ENCODE data around the gene DGKZ.

DGKZ gene

GRCh38 chr11:46305295-46305694, 42.0 kb upstream of the DGKZ start:
- Histone ChIP-seq H3K4me2 (ENCODE audit: low read depth, low read length) (no peak overlapping the region), H3K4me3 (ENCODE audit: low read length) (no peak overlapping the region), H4K20me1 (ENCODE audit: insufficient read depth, low read length) (no peaks in the 10 kb centered on the region), H3K36me3 (replicated peaks; ENCODE audit: insufficient read depth, low read length) (no peaks in the 10 kb centered on the region), H3K4me1 (ENCODE audit: low read length) (peaks cover under 1% of the 10 kb centered on the region; the same call in 1 of the 2 replicates), H3F3A (ENCODE audit: insufficient read depth, low read length) (0 out of 2 replicates have a peak, but pooled peaks cover 4% of the 10 kb centered on the region), H3K27ac (ENCODE audit: low read length) (no peak overlapping the region), H3K27me3 (replicated peaks; ENCODE audit: insufficient read depth, low read length) (no peaks in the 10 kb centered on the region; the same call in 1 of the 2 replicates), H3K79me2 (ENCODE audit: low read length) (no peaks in the 10 kb centered on the region), H2AFZ (ENCODE audit: low read length) (no peak overlapping the region), H3K9me3 (replicated peaks; ENCODE audit: insufficient read depth, low read length) (no peaks in the 10 kb centered on the region), H3K9me2 (replicated peaks; ENCODE audit: insufficient read depth, low read length) (no peaks in the 10 kb centered on the region), H3K9ac (ENCODE audit: low read length) (no peak overlapping the region)
- no peak for DNase-seq
- TF ChIP-seq CTCF (IDR thresholded peaks at IDR 0.05; ENCODE audit: low read length) (no peak), EZH2 (optimal IDR thresholded peaks at IDR 0.05; ENCODE audit: low read depth, low read length) (no peak), EZH2phosphoT487 (IDR thresholded peaks at IDR 0.05; ENCODE audit: low read length) (no peak)

- no peaks in the 10 kb centered on the region for H4K20me1 ChIP-seq (ENCODE audit: insufficient read depth, low read length)
- TF ChIP-seq CTCF (IDR thresholded peaks at IDR 0.05; ENCODE audit: low read length), result no peak
- no peak for TF ChIP-seq EZH2 (optimal IDR thresholded peaks at IDR 0.05; ENCODE audit: low read depth, low read length)
- no peak for TF ChIP-seq EZH2phosphoT487 (IDR thresholded peaks at IDR 0.05; ENCODE audit: low read length)
- H2AFZ ChIP-seq (ENCODE audit: low read length), result no peak overlapping the region
- no peaks in the 10 kb centered on the region for H3K9me3 ChIP-seq (replicated peaks; ENCODE audit: insufficient read depth, low read length)
- H3K79me2 ChIP-seq (ENCODE audit: low read length), result no peaks in the 10 kb centered on the region
- no peaks in the 10 kb centered on the region for H3K9me2 ChIP-seq (replicated peaks; ENCODE audit: insufficient read depth, low read length)
- H3K4me3 ChIP-seq (ENCODE audit: low read length), result no peak overlapping the region
- no peak overlapping the region for H3K4me2 ChIP-seq (ENCODE audit: low read depth, low read length)
- H3K36me3 ChIP-seq (replicated peaks; ENCODE audit: insufficient read depth, low read length), result no peaks in the 10 kb centered on the region
- no peaks in the 10 kb centered on the region; the same call in 1 of the 2 replicates for H3K4me1 ChIP-seq (ENCODE audit: low read length)
- DNase-seq, result no peak
- H3K9ac ChIP-seq (ENCODE audit: low read length), result no peak overlapping the region
- 0 out of 2 replicates have a peak, but pooled peaks cover 4% of the 10 kb centered on the region for H3F3A ChIP-seq (ENCODE audit: insufficient read depth, low read length)
- H3K27ac ChIP-seq (ENCODE audit: low read length), result no peak overlapping the region
- no peaks in the 10 kb centered on the region; the same call in 1 of the 2 replicates for H3K27me3 ChIP-seq (replicated peaks; ENCODE audit: insufficient read depth, low read length)
Observed at GRCh38 chr11:46306296-46306853, 40.9 kb upstream of the DGKZ start.

- Histone ChIP-seq H3K9me2 (replicated peaks; ENCODE audit: insufficient read depth, low read length) (no peaks in the 10 kb centered on the region), H3K4me3 (ENCODE audit: low read length) (no peak overlapping the region), H3K4me1 (ENCODE audit: low read length) (no peaks in the 10 kb centered on the region; the same call in 1 of the 2 replicates), H3K36me3 (replicated peaks; ENCODE audit: insufficient read depth, low read length) (no peaks in the 10 kb centered on the region), H4K20me1 (ENCODE audit: insufficient read depth, low read length) (no peaks in the 10 kb centered on the region), H3K4me2 (ENCODE audit: low read depth, low read length) (no peak overlapping the region), H3F3A (ENCODE audit: insufficient read depth, low read length) (0 out of 2 replicates have a peak, but pooled peaks cover 4% of the 10 kb centered on the region), H3K9me3 (replicated peaks; ENCODE audit: insufficient read depth, low read length) (no peaks in the 10 kb centered on the region), H3K9ac (ENCODE audit: low read length) (no peak overlapping the region), H2AFZ (ENCODE audit: low read length) (no peak overlapping the region), H3K79me2 (ENCODE audit: low read length) (no peaks in the 10 kb centered on the region), H3K27ac (ENCODE audit: low read length) (no peak overlapping the region), H3K27me3 (replicated peaks; ENCODE audit: insufficient read depth, low read length) (no peaks in the 10 kb centered on the region; the same call in 1 of the 2 replicates)
- TF ChIP-seq EZH2phosphoT487 (IDR thresholded peaks at IDR 0.05; ENCODE audit: low read length) (no peak), CTCF (IDR thresholded peaks at IDR 0.05; ENCODE audit: low read length) (no peak), EZH2 (optimal IDR thresholded peaks at IDR 0.05; ENCODE audit: low read depth, low read length) (no peak)
- DNase-seq, result no peak
Observed at GRCh38 chr11:46307369-46307768, 39.9 kb upstream of the DGKZ start.
